Heart left ventricle (tissue), 13 donors: Measurements from ENCODE around the gene TCTN3.

Experiments
- CTCF ChIP-seq, 12 donors: fragments of 200-600 bp; sonication (generic) in 4 of 12; IDR thresholded peaks; one replicate each; pipeline versions ENCODE4 v1.5.0 to v1.8.0; 2018 to 2022; ENCODE audit warnings: antibody characterized with exemption in 12 of 12, mild to moderate bottlenecking in 5 of 12
- POLR2A ChIP-seq, 2 donors: fragments of 450-650 bp; IDR thresholded peaks; one replicate each; pipeline ENCODE4 v1.6.1; 2017; ENCODE audit warnings: antibody characterized with exemption in 2 of 2, mild to moderate bottlenecking in 2 of 2, moderate library complexity in 2 of 2
- donor health status: ischemic (EF 13 %, LVEDD 7.1; RV severe dilation, severe dysfunction).
- donor health status: DM: no; HTN: yes; CAD: no.
- donor health status: DM: no; HTN: no; CAD: no.
- donor health status: ischemic (EF 25% LVEDD 6.9; RV normal size, moderate dysfunction).
- donor health status: ischemic (EF 25% LVEDD 5.7; RV mildly dilated, moderate dysfunction).
- donor health status: ischemic (EF 35%, LVEDD 5.7; RV mildly dilated, moderate dysfunction).
- donor health status: nonischemic (EF 11% LVEDD 7.7; RV severe dilation, severe dysfunction).
- donor health status: DM: yes; HTN: yes; CAD: no.
- donor health status: PGD.
- donor health status: ischemic (EF 29% LVEDD 5.4; RV normal size, mild dysfunction).
- donor health status: nonischemic (EF 23%, LVEDD 6.1; RV moderate dilation, normal function).

GRCh38 chr10:95706990-95707389 is 13.3 kb upstream of the TCTN3 start:
- no peak for TF ChIP-seq POLR2A (IDR thresholded peaks at IDR 0.05)
- TF ChIP-seq CTCF (IDR thresholded peaks at IDR 0.05) = no peak
